GM21528 (cell line): ENCODE results near the gene CFAP99.

Source experiments
- ATAC-seq: cut with Tn5 transposase; IDR thresholded peaks from one replicate; pipeline ENCODE4 v1.9.1; 2021; ENCODE audit warnings: mild to moderate bottlenecking, moderate library complexity; ENCODE audit not compliant: unreplicated experiment, low FRiP score

CFAP99 gene

GRCh38 chr4:2390146-2390545 lies 28.6 kb upstream of the CFAP99 start:
- ATAC-seq: no peak

- no peak for ATAC-seq
Measured at GRCh38 chr4:2390784-2391421, 27.9 kb upstream of the CFAP99 start.

GRCh38 chr4:2393353-2394270 lies 25.1 kb upstream of the CFAP99 start:
- no peak for ATAC-seq

- no peak for ATAC-seq
Measured at GRCh38 chr4:2394528-2394927, 24.2 kb upstream of the CFAP99 start.

GRCh38 chr4:2395038-2395437 lies 23.7 kb upstream of the CFAP99 start:
- no peak for ATAC-seq

GRCh38 chr4:2395584-2395983 lies 23.2 kb upstream of the CFAP99 start:
- no peak for ATAC-seq

- ATAC-seq: no peak
Measured at GRCh38 chr4:2396781-2397368, 21.9 kb upstream of the CFAP99 start.

GRCh38 chr4:2397596-2398379 lies 21.0 kb upstream of the CFAP99 start:
- no peak for ATAC-seq

GRCh38 chr4:2399216-2399615 lies 19.5 kb upstream of the CFAP99 start:
- no peak for ATAC-seq

GRCh38 chr4:2399631-2400190 lies 19.0 kb upstream of the CFAP99 start:
- no peak for ATAC-seq

GRCh38 chr4:2400841-2401609 lies 17.7 kb upstream of the CFAP99 start:
- ATAC-seq: no peak

GRCh38 chr4:2401610-2401983 lies 17.2 kb upstream of the CFAP99 start:
- ATAC-seq: no peak

GRCh38 chr4:2402048-2402842 lies 16.5 kb upstream of the CFAP99 start:
- no peak for ATAC-seq

GRCh38 chr4:2402941-2403340 lies 15.8 kb upstream of the CFAP99 start:
- ATAC-seq: no peak

- no peak for ATAC-seq
Measured at GRCh38 chr4:2406406-2406805, 12.3 kb upstream of the CFAP99 start.

GRCh38 chr4:2406920-2407319 lies 11.8 kb upstream of the CFAP99 start:
- no peak for ATAC-seq

GRCh38 chr4:2407991-2408342 lies 10.8 kb upstream of the CFAP99 start:
- no peak for ATAC-seq

GRCh38 chr4:2408401-2408958 lies 10.3 kb upstream of the CFAP99 start:
- ATAC-seq: no peak

- no peak for ATAC-seq
Measured at GRCh38 chr4:2408976-2409375, 9.8 kb upstream of the CFAP99 start.
